Mesenchymal stem cell (in vitro differentiated cells and primary cell): ENCODE results near the gene REV3L.

Experiments used
- DNase-seq: peaks from one replicate; pipeline ENCODE4 v3.0.0-alpha.2; 2013
- H2AFZ ChIP-seq: one replicate; pipeline ENCODE4 v1.6.1; 2013; ENCODE audit warnings: low read depth, mild to moderate bottlenecking, control low read depth, inconsistent platforms, low read length, moderate library complexity
- H2AK5ac ChIP-seq: 2 replicates; pipeline ENCODE4 v1.6.1; 2013; ENCODE audit warnings: low read length, moderate library complexity, mild to moderate bottlenecking, inconsistent platforms; ENCODE audit not compliant: severe bottlenecking
- H2BK120ac ChIP-seq: one replicate; pipeline ENCODE4 v1.6.1; 2013; ENCODE audit warnings: low read depth, mild to moderate bottlenecking, inconsistent platforms, low read length, moderate library complexity
- H2BK12ac ChIP-seq, 2 experiments: one replicate each; pipeline ENCODE4 v1.6.1; 2013; ENCODE audit warnings: inconsistent platforms in 2 of 2, low read length in 2 of 2, mild to moderate bottlenecking in 2 of 2, moderate library complexity in 2 of 2, control low read depth in 1 of 2
- H2BK15ac ChIP-seq: one replicate; pipeline ENCODE4 v1.6.1; 2013; ENCODE audit warnings: mild to moderate bottlenecking, low read depth, inconsistent platforms; ENCODE audit not compliant: poor library complexity, severe bottlenecking
- H2BK5ac ChIP-seq: 2 replicates; pipeline ENCODE4 v1.6.1; 2013; ENCODE audit warnings: low read depth, mild to moderate bottlenecking, low read length, control low read depth, inconsistent platforms; ENCODE audit not compliant: poor library complexity, severe bottlenecking
- H3K14ac ChIP-seq, 2 experiments: one replicate each; pipeline ENCODE4 v1.6.1; 2013; ENCODE audit warnings: inconsistent platforms in 2 of 2, low read length in 2 of 2, control low read depth in 1 of 2, mild to moderate bottlenecking in 1 of 2, moderate library complexity in 1 of 2
- H3K18ac ChIP-seq, 2 experiments: one replicate each; pipeline ENCODE4 v1.6.1; 2013; ENCODE audit warnings: inconsistent platforms in 2 of 2, low read length in 2 of 2, control low read depth in 1 of 2, low read depth in 1 of 2, mild to moderate bottlenecking in 1 of 2
- H3K23ac ChIP-seq, 2 experiments: one replicate each; pipeline ENCODE4 v1.6.1; 2013; ENCODE audit warnings: inconsistent platforms in 2 of 2, low read length in 2 of 2, mild to moderate bottlenecking in 2 of 2, moderate library complexity in 2 of 2, control low read depth in 1 of 2
- H3K27ac ChIP-seq: 2 replicates; pipeline ENCODE4 v1.5.1; 2013; ENCODE audit warnings: mild to moderate bottlenecking, moderate library complexity, low read length, control low read depth, inconsistent platforms; ENCODE audit not compliant: poor library complexity, severe bottlenecking
- H3K27me3 ChIP-seq, 2 experiments: 2 replicates each; pipeline versions ENCODE4 v1.6.1 to v1.7.0; 2013; ENCODE audit warnings: low read length in 2 of 2, mild to moderate bottlenecking in 2 of 2, moderate library complexity in 2 of 2, control low read depth in 1 of 2, inconsistent platforms in 1 of 2; ENCODE audit not compliant: control insufficient read depth in 1 of 2, insufficient read depth in 1 of 2
- H3K36me3 ChIP-seq, 2 experiments: 2 replicates each; pipeline versions ENCODE4 v1.6.1 to v1.7.0; 2013; ENCODE audit warnings: low read length in 2 of 2, control low read depth in 1 of 2, inconsistent platforms in 1 of 2, low read depth in 1 of 2, mild to moderate bottlenecking in 1 of 2; ENCODE audit not compliant: insufficient read depth in 2 of 2, control insufficient read depth in 1 of 2
- H3K4ac ChIP-seq, 2 experiments: one replicate each; pipeline ENCODE4 v1.6.1; 2013; ENCODE audit warnings: inconsistent platforms in 2 of 2, low read length in 2 of 2, mild to moderate bottlenecking in 2 of 2, moderate library complexity in 2 of 2, control low read depth in 1 of 2, low read depth in 1 of 2
- H3K4me1 ChIP-seq: 2 replicates; pipeline ENCODE4 v1.6.1; 2013; ENCODE audit warnings: low read depth, low read length, control low read depth; ENCODE audit not compliant: control insufficient read depth, insufficient read depth
- H3K4me2 ChIP-seq: 2 replicates; pipeline ENCODE4 v1.6.1; 2013; ENCODE audit warnings: low read length, mild to moderate bottlenecking, inconsistent platforms; ENCODE audit not compliant: poor library complexity, severe bottlenecking
- H3K4me3 ChIP-seq, 2 experiments: 2 replicates each; pipeline versions ENCODE4 v1.5.1 to v1.7.0; 2013; ENCODE audit warnings: low read length in 2 of 2, mild to moderate bottlenecking in 2 of 2, control low read depth in 1 of 2, low read depth in 1 of 2; ENCODE audit not compliant: insufficient read depth in 1 of 2
- H3K79me1 ChIP-seq: replicated peaks from 2 replicates; pipeline ENCODE4 v1.6.1; 2013; ENCODE audit warnings: mild to moderate bottlenecking, control low read depth, low read length, inconsistent platforms; ENCODE audit not compliant: poor library complexity, severe bottlenecking
- H3K9ac ChIP-seq: 2 replicates; pipeline ENCODE4 v1.7.0; 2013; ENCODE audit warnings: mild to moderate bottlenecking, low read length, moderate library complexity
- H3K9me3 ChIP-seq: 2 replicates; pipeline ENCODE4 v1.7.0; 2013; ENCODE audit warnings: mild to moderate bottlenecking, low read length; ENCODE audit not compliant: control insufficient read depth
- H4K8ac ChIP-seq: one replicate; pipeline ENCODE4 v1.6.1; 2013; ENCODE audit warnings: inconsistent platforms, mild to moderate bottlenecking, low read length, moderate library complexity
- H4K91ac ChIP-seq: one replicate; pipeline ENCODE4 v1.6.1; 2013; ENCODE audit warnings: mild to moderate bottlenecking, low read length, inconsistent platforms
- WGBS: methylation state at CpG from one replicate; pipeline ENCODE4 v1.1.7; 2013; ENCODE audit warnings: mixed read lengths; 5-methylcytosine and 5-hydroxymethylcytosine counted together

The REV3L gene

DNA sequence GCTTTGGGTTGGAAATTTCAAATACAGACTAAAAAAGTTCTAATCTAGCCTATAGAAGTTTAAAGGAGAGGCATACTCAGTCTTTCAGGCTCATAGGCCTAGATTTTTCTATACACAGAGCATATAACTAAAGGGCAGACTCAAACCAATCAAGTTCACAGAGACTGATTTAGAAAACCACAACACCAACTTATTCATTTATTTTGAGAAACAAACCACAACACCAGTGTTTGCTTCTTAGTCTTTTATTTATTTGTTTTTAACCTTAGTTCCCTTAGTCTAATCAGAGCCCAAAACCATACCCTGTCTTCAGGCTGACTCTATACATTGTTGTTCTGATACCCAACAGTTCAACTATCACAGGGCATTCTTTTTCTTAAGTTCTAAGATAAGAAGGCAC lies 103.7 kb downstream of the REV3L start:
- no peaks in the 10 kb centered on the region for H3K9me3 ChIP-seq
- no peak overlapping the region for H3K4me2 ChIP-seq
- no peak overlapping the region for H3K4ac ChIP-seq
- no peak for DNase-seq
- H4K91ac ChIP-seq = no peak overlapping the region
- no peak overlapping the region for H2BK5ac ChIP-seq
- peaks cover 16 to 99% of the 10 kb centered on the region in 2 experiments for H3K36me3 ChIP-seq
- H2AFZ ChIP-seq = no peak overlapping the region
- H3K27ac ChIP-seq = no peak overlapping the region
- H3K14ac ChIP-seq = no peak overlapping the region
- H3K27me3 ChIP-seq = no peaks in the 10 kb centered on the region
- H3K9ac ChIP-seq = no peak overlapping the region
- no peak overlapping the region for H4K8ac ChIP-seq
- H3K23ac ChIP-seq = no peak overlapping the region
- H3K79me1 ChIP-seq = peaks cover 13% of the 10 kb centered on the region
- H3K18ac ChIP-seq = no peak overlapping the region
- no peak overlapping the region for H3K4me3 ChIP-seq
- no peak overlapping the region for H2BK120ac ChIP-seq
- H2AK5ac ChIP-seq = no peak overlapping the region
- H3K4me1 ChIP-seq = peaks cover 3% of the 10 kb centered on the region
- no peak overlapping the region for H2BK12ac ChIP-seq
- no peak overlapping the region for H2BK15ac ChIP-seq

DNA sequence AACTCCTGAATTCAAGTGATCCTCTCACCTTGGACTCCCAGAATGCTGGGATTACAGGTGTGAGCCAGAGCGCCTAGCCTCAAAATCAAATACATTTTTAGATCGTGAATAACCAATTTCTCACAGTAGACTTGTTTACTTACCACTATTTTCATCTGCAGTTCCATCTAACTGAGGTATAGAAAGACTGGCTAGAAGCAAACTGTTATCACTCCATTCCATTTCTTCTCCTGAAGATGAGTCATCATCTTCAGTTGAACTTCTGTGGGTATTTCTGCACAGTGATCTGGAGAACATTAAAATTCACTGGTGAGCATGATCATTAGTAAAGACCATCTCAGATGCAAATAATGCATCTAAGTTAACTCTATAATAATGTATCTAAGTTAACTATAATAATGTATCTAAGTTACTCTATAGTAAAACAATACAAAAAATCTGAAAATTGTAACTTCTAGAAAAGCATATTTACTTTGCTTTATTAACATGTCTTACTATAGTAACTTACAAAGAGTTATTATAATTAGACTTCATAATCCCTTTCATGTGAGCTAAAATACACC lies 105.4 kb downstream of the REV3L start:
- peaks cover 9% of the 10 kb centered on the region for H3K79me1 ChIP-seq
- H2AK5ac ChIP-seq = no peak overlapping the region
- H2AFZ ChIP-seq = no peak overlapping the region
- H3K18ac ChIP-seq = no peak overlapping the region
- H4K91ac ChIP-seq = no peak overlapping the region
- H3K4ac ChIP-seq = no peak overlapping the region
- no peaks in the 10 kb centered on the region for H3K27me3 ChIP-seq
- no peak overlapping the region for H2BK15ac ChIP-seq
- peaks cover 12 to 99% of the 10 kb centered on the region in 2 experiments for H3K36me3 ChIP-seq
- no peak overlapping the region for H3K27ac ChIP-seq
- peaks cover 3% of the 10 kb centered on the region for H3K4me1 ChIP-seq
- no peak overlapping the region for H3K4me3 ChIP-seq
- no peak overlapping the region for H3K9ac ChIP-seq
- no peaks in the 10 kb centered on the region for H3K9me3 ChIP-seq
- no peak overlapping the region for H3K4me2 ChIP-seq
- peak; percentile 38 for DNase-seq
- no peak overlapping the region for H2BK5ac ChIP-seq
- H4K8ac ChIP-seq = no peak overlapping the region
- no peak overlapping the region for H2BK12ac ChIP-seq
- no peak overlapping the region for H3K23ac ChIP-seq
- H3K14ac ChIP-seq = no peak overlapping the region
- H2BK120ac ChIP-seq = no peak overlapping the region
- WGBS = 89% methylated on average over 2 of the region's 2 CpGs

DNA sequence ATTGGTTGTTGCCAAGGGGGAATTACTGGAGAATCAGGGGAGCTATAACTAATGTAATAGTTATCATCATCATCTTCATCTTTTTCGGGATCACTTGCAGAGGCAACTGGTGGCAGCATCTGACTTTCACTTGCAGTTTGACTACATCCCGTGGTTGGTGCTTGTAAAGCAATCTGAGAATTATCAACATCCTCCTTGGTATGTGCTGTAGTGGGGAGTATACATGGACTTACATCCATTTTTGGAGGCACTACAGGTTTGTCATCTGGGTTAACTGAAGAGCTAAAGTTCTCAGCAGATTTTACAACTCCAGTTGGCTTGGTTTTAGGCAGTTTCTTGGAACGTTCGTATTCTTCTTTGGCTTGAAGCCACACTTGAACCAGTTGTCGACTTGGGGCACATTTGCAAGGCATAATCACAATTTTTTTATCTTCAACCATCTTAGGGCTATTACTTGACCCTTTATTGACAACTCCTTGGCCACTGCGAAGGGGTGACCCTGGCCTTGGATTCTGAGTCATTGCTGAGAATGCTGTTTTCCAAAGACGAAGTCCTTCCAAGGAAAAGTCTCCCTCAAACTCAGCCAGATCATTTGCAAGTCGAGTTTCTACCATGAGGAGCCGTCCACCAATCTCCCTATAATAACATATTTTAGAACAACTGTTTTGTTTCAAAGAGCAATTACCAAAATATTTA lies 115.5 kb downstream of the REV3L start:
- Histone ChIP-seq H3K4ac (no peak overlapping the region), H3K9ac (peak overlapping the region; percentile 14), H3K4me1 (no peaks in the 10 kb centered on the region), H3K27me3 (no peaks in the 10 kb centered on the region), H2BK12ac (no peak overlapping the region), H3K27ac (no peak overlapping the region), H3K14ac (no peak overlapping the region), H3K79me1 (peaks cover 3% of the 10 kb centered on the region), H3K18ac (no peak overlapping the region), H3K23ac (no peak overlapping the region), H2BK15ac (no peak overlapping the region), H3K4me2 (no peak overlapping the region), H4K8ac (no peak overlapping the region), H4K91ac (no peak overlapping the region), H2AK5ac (no peak overlapping the region), H2AFZ (no peak overlapping the region), H3K4me3 (no peak overlapping the region), H3K36me3 (peaks cover 0 to 95% of the 10 kb centered on the region in 2 experiments), H2BK120ac (no peak overlapping the region), H2BK5ac (no peak overlapping the region), H3K9me3 (no peaks in the 10 kb centered on the region)
- WGBS = 98% methylated on average over 9 of the region's 9 CpGs
- no peak for DNase-seq

DNA sequence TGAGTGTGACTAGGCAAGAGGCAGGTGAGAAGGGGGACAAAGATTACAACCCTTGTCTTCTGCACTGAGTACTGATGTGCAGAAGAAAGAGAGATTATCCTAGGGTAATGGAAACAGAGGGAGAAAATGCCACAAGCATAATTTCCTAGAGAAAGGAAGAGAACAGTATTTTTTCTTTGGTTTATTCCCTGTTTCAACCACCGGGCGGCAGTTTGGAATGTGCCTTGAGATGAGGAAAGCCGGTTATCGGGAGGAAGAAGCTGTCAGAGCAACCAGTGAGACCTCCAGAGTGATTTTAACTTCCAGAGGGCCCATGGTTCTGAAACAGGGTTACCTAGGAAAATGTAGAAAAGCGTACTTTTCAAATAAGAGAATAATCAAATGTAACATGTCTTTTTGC lies 121.4 kb downstream of the REV3L start:
- Histone ChIP-seq H4K8ac (no peak overlapping the region), H4K91ac (no peak overlapping the region), H2AFZ (no peak overlapping the region), H2BK12ac (no peak overlapping the region), H2BK5ac (no peak overlapping the region), H3K27ac (no peak overlapping the region), H3K23ac (no peak overlapping the region), H2BK15ac (no peak overlapping the region), H3K27me3 (no peaks in the 10 kb centered on the region), H3K4me1 (peaks cover 2% of the 10 kb centered on the region), H2BK120ac (no peak overlapping the region), H2AK5ac (no peak overlapping the region), H3K36me3 (peaks cover 0 to 95% of the 10 kb centered on the region in 2 experiments), H3K14ac (no peak overlapping the region), H3K79me1 (no peaks in the 10 kb centered on the region), H3K9me3 (no peaks in the 10 kb centered on the region), H3K4me2 (no peak overlapping the region), H3K9ac (peak overlapping the region; percentile 27), H3K4ac (no peak overlapping the region), H3K4me3 (no peak overlapping the region), H3K18ac (no peak overlapping the region)
- 21% methylated on average over 4 of the region's 5 CpGs for WGBS
- DNase-seq = peak; percentile 67
